ENCODE results near the gene POLE.

The POLE gene

GRCh38 chr12:132641811-132642650, 45.1 kb downstream of the POLE start:
- no peak overlapping the region for H3K4me3 ChIP-seq (ENCODE audit: low read length)
- TF ChIP-seq ZNF274 (IDR thresholded peaks at IDR 0.05; ENCODE audit: low read depth, low read length) = no peak

GRCh38 chr12:132640936-132641335, 46.2 kb downstream of the POLE start:
- TF ChIP-seq ZNF274 (IDR thresholded peaks at IDR 0.05; ENCODE audit: low read depth, low read length) = no peak
- H3K4me3 ChIP-seq (ENCODE audit: low read length) = no peak overlapping the region

- no peak overlapping the region for H3K4me3 ChIP-seq (ENCODE audit: low read length)
- no peak for TF ChIP-seq ZNF274 (IDR thresholded peaks at IDR 0.05; ENCODE audit: low read depth, low read length)
Observed at GRCh38 chr12:132639956-132640520, 47.1 kb downstream of the POLE start.

- H3K4me3 ChIP-seq (ENCODE audit: low read length) = no peak overlapping the region
- TF ChIP-seq ZNF274 (IDR thresholded peaks at IDR 0.05; ENCODE audit: low read depth, low read length) = no peak
Observed at GRCh38 chr12:132638541-132639408, 48.4 kb downstream of the POLE start.

GRCh38 chr12:132637811-132638210, 49.3 kb downstream of the POLE start:
- no peak for TF ChIP-seq ZNF274 (IDR thresholded peaks at IDR 0.05; ENCODE audit: low read depth, low read length)
- no peak overlapping the region for H3K4me3 ChIP-seq (ENCODE audit: low read length)

GRCh38 chr12:132635076-132635955, 51.8 kb downstream of the POLE start:
- H3K4me3 ChIP-seq (ENCODE audit: low read length) = no peak overlapping the region
- no peak for TF ChIP-seq ZNF274 (IDR thresholded peaks at IDR 0.05; ENCODE audit: low read depth, low read length)

GRCh38 chr12:132634411-132634990, 52.6 kb downstream of the POLE start:
- H3K4me3 ChIP-seq (ENCODE audit: low read length) = no peak overlapping the region
- no peak for TF ChIP-seq ZNF274 (IDR thresholded peaks at IDR 0.05; ENCODE audit: low read depth, low read length)

GRCh38 chr12:132633901-132634300, 53.2 kb downstream of the POLE start:
- no peak overlapping the region for H3K4me3 ChIP-seq (ENCODE audit: low read length)
- TF ChIP-seq ZNF274 (IDR thresholded peaks at IDR 0.05; ENCODE audit: low read depth, low read length) = no peak

- no peak for TF ChIP-seq ZNF274 (IDR thresholded peaks at IDR 0.05; ENCODE audit: low read depth, low read length)
Observed at GRCh38 chr12:132633398-132633797, 53.7 kb downstream of the POLE start.

GRCh38 chr12:132632521-132633228, 54.5 kb downstream of the POLE start:
- no peak for TF ChIP-seq ZNF274 (IDR thresholded peaks at IDR 0.05; ENCODE audit: low read depth, low read length)
- no peak overlapping the region for H3K4me3 ChIP-seq (ENCODE audit: low read length)

More at GRCh38 chr12:132633398-132633797, 53.7 kb downstream of the POLE start:
- no peak overlapping the region for H3K4me3 ChIP-seq (ENCODE audit: low read length)

- no peak overlapping the region for H3K4me3 ChIP-seq (ENCODE audit: low read length)
- TF ChIP-seq ZNF274 (IDR thresholded peaks at IDR 0.05; ENCODE audit: low read depth, low read length) = no peak
Observed at GRCh38 chr12:132631666-132632065, 55.5 kb downstream of the POLE start.

GRCh38 chr12:132630672-132631071, 56.5 kb downstream of the POLE start:
- no peak overlapping the region for H3K4me3 ChIP-seq (ENCODE audit: low read length)
- no peak for TF ChIP-seq ZNF274 (IDR thresholded peaks at IDR 0.05; ENCODE audit: low read depth, low read length)

GRCh38 chr12:132629330-132629729, 57.8 kb downstream of the POLE start:
- no peak for TF ChIP-seq ZNF274 (IDR thresholded peaks at IDR 0.05; ENCODE audit: low read depth, low read length)
- no peak overlapping the region for H3K4me3 ChIP-seq (ENCODE audit: low read length)
